ENCODE data around the gene IRS1.

DNA sequence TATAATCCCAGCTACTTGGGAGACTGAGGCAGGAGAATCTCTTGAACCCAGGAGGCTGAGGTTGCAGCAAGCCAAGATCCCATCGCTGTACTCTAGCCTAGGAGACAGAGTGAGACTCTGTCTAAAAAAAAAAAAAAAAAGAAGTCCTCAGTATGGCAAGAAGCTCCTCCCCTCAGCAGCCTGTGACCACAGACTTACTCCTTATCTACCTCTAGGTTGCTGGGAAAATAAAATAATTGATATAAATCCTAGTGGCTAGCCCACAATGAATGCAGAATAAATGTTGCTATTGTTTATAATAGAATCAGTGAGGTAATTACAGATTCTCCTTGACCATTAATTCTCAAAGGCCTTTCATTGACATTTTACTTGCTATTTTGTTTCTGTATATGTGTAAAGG, 70.6 kb downstream of the IRS1 start:
- TF ChIP-seq, protein P1, sequence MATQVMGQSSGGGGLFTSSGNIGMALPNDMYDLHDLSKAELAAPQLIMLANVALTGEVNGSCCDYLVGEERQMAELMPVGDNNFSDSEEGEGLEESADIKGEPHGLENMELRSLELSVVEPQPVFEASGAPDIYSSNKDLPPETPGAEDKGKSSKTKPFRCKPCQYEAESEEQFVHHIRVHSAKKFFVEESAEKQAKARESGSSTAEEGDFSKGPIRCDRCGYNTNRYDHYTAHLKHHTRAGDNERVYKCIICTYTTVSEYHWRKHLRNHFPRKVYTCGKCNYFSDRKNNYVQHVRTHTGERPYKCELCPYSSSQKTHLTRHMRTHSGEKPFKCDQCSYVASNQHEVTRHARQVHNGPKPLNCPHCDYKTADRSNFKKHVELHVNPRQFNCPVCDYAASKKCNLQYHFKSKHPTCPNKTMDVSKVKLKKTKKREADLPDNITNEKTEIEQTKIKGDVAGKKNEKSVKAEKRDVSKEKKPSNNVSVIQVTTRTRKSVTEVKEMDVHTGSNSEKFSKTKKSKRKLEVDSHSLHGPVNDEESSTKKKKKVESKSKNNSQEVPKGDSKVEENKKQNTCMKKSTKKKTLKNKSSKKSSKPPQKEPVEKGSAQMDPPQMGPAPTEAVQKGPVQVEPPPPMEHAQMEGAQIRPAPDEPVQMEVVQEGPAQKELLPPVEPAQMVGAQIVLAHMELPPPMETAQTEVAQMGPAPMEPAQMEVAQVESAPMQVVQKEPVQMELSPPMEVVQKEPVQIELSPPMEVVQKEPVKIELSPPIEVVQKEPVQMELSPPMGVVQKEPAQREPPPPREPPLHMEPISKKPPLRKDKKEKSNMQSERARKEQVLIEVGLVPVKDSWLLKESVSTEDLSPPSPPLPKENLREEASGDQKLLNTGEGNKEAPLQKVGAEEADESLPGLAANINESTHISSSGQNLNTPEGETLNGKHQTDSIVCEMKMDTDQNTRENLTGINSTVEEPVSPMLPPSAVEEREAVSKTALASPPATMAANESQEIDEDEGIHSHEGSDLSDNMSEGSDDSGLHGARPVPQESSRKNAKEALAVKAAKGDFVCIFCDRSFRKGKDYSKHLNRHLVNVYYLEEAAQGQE (IDR thresholded peaks at IDR 0.05; ENCODE audit: insufficient read depth in 1 of 2, low read depth in 2 of 2, low read length in 2 of 2): no peak
- TF ChIP-seq TAF1 (IDR thresholded peaks at IDR 0.05; ENCODE audit: borderline replicate concordance, insufficient read depth, low read length) (no peak), POLR2AphosphoS5 (IDR thresholded peaks at IDR 0.05; ENCODE audit: low read depth, low read length) (no peak), SIN3A (IDR thresholded peaks at IDR 0.05; ENCODE audit: borderline replicate concordance, insufficient read depth, low read length) (no peak), FOXP2 (optimal IDR thresholded peaks at IDR 0.05; ENCODE audit: borderline replicate concordance, extremely low read depth, extremely low read length, insufficient read depth) (no peak)
